Osteocyte (in vitro differentiated cells): ENCODE data around the gene DCDC2. TPM values are rescaled to one million over a fixed set of nuclear protein-coding genes. Genes with fewer than 3 reads are reported as not detected.

ENCODE experiments used
- DNase-seq: peaks from one replicate; pipeline ENCODE4 v3.0.0; 2021; ENCODE audit warnings: mixed read lengths; ENCODE audit not compliant: unreplicated experiment; ENCODE audit errors: extremely low spot score
- H3K27ac Mint-ChIP-seq: one replicate; pipeline ENCODE4 v1.8.0; 2021; ENCODE audit warnings: mild to moderate bottlenecking, mixed read lengths; ENCODE audit not compliant: unreplicated experiment
- H3K27me3 Mint-ChIP-seq: one replicate; pipeline ENCODE4 v1.8.0; 2021; ENCODE audit warnings: mixed read lengths; ENCODE audit not compliant: unreplicated experiment
- H3K36me3 Mint-ChIP-seq: one replicate; pipeline ENCODE4 v1.8.0; 2021; ENCODE audit warnings: mixed read lengths; ENCODE audit not compliant: unreplicated experiment
- H3K4me1 Mint-ChIP-seq: one replicate; pipeline ENCODE4 v1.8.0; 2021; ENCODE audit warnings: mixed read lengths; ENCODE audit not compliant: unreplicated experiment
- H3K4me3 Mint-ChIP-seq: one replicate; pipeline ENCODE4 v1.8.0; 2021; ENCODE audit warnings: mild to moderate bottlenecking, moderate library complexity, mixed read lengths; ENCODE audit not compliant: unreplicated experiment
- H3K9me3 Mint-ChIP-seq: one replicate; pipeline ENCODE4 v1.8.0; 2021; ENCODE audit warnings: mixed read lengths; ENCODE audit not compliant: unreplicated experiment
- total RNA-seq: library from RNA; stranded (reverse); gene quantifications from 2 replicates; pipeline ENCODE4 v1.2.1, GENCODE V29; 2021
- TF ChIP-seq, protein P1 (sequence below): fragments of 200-600 bp; sonication (generic); IDR thresholded peaks from 2 replicates; pipeline ENCODE4 v1.5.0; 2021; ENCODE audit warnings: antibody characterized with exemption, mild to moderate bottlenecking, moderate library complexity

DCDC2 gene
- total RNA-seq, 1 donor from 2014 or later, result 1.0 TPM

DNA sequence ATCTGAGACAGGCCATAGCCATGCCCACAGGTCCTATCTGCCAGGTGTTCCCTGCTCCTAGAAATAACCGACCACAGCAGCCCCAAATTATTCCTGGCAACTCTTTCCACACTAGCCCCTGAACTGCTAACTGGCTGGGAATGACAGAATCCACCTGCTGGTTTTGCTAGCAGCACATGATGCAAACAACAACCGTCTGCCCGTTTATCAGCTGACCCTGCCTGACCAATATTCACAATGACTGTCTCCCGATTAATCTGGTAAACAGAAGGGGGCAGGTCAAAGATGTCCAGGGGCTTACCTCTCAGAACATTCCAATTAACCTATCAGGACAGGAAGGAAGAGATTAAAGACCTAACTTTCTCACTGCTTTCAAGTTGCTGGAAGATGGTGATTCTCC is 130.3 kb downstream of the DCDC2 start:
- peaks cover 19% of the 10 kb centered on the region for H3K27me3 Mint-ChIP-seq
- H3K4me1 Mint-ChIP-seq, result no peaks in the 10 kb centered on the region
- TF ChIP-seq, protein P1, sequence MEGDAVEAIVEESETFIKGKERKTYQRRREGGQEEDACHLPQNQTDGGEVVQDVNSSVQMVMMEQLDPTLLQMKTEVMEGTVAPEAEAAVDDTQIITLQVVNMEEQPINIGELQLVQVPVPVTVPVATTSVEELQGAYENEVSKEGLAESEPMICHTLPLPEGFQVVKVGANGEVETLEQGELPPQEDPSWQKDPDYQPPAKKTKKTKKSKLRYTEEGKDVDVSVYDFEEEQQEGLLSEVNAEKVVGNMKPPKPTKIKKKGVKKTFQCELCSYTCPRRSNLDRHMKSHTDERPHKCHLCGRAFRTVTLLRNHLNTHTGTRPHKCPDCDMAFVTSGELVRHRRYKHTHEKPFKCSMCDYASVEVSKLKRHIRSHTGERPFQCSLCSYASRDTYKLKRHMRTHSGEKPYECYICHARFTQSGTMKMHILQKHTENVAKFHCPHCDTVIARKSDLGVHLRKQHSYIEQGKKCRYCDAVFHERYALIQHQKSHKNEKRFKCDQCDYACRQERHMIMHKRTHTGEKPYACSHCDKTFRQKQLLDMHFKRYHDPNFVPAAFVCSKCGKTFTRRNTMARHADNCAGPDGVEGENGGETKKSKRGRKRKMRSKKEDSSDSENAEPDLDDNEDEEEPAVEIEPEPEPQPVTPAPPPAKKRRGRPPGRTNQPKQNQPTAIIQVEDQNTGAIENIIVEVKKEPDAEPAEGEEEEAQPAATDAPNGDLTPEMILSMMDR, result no peak
- DNase-seq, result no peak
- H3K36me3 Mint-ChIP-seq, result no peaks in the 10 kb centered on the region
- no peak overlapping the region for H3K4me3 Mint-ChIP-seq
- H3K9me3 Mint-ChIP-seq, result no peaks in the 10 kb centered on the region
- no peak overlapping the region for H3K27ac Mint-ChIP-seq

DNA sequence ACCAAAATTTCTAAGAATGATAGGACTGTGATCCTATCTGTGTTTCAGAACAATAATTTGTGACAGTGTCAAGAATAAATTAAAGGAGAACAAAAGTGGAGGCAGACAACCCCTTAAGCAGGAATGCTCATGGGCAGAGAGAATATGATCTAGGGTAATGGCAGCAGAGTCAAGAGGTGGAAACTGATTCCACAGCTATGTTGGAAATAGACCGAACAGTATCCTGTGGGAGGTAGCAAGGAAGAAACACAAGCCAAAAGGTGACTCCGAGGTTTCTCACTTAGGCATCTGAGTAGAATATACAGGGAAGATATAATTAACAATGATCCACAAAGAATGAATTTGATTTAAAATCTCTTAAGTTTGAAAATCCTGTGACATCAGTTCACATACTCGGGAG is 131.3 kb downstream of the DCDC2 start:
- DNase-seq, result no peak
- H3K27ac Mint-ChIP-seq, result no peak overlapping the region
- TF ChIP-seq, protein P1, result no peak
- no peaks in the 10 kb centered on the region for H3K9me3 Mint-ChIP-seq
- no peak overlapping the region for H3K4me3 Mint-ChIP-seq
- H3K27me3 Mint-ChIP-seq, result peaks cover 20% of the 10 kb centered on the region
- H3K36me3 Mint-ChIP-seq, result no peaks in the 10 kb centered on the region
- no peaks in the 10 kb centered on the region for H3K4me1 Mint-ChIP-seq

DNA sequence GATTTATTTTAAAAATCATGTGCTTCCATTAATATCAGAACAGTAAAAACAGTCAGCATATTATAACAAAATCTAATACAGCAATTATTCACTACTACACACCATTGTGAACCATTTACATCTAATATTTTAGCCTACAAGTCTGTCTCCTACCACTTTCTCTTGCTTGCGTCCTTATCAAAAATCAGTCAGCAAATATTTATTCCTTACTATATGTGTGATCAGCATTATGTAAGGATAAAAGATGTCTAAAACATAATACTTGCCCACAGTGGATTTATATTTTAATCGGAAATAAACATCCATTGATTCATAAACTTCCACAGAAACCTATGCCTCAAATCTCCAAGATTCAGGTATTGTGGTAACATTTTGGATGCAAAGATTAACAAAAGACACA is 132.0 kb downstream of the DCDC2 start:
- Mint-ChIP-seq H3K27ac (no peak overlapping the region), H3K27me3 (peaks cover 20% of the 10 kb centered on the region), H3K9me3 (no peaks in the 10 kb centered on the region), H3K4me3 (no peak overlapping the region), H3K36me3 (no peaks in the 10 kb centered on the region), H3K4me1 (no peaks in the 10 kb centered on the region)
- TF ChIP-seq, protein P1, result no peak
- no peak for DNase-seq

DNA sequence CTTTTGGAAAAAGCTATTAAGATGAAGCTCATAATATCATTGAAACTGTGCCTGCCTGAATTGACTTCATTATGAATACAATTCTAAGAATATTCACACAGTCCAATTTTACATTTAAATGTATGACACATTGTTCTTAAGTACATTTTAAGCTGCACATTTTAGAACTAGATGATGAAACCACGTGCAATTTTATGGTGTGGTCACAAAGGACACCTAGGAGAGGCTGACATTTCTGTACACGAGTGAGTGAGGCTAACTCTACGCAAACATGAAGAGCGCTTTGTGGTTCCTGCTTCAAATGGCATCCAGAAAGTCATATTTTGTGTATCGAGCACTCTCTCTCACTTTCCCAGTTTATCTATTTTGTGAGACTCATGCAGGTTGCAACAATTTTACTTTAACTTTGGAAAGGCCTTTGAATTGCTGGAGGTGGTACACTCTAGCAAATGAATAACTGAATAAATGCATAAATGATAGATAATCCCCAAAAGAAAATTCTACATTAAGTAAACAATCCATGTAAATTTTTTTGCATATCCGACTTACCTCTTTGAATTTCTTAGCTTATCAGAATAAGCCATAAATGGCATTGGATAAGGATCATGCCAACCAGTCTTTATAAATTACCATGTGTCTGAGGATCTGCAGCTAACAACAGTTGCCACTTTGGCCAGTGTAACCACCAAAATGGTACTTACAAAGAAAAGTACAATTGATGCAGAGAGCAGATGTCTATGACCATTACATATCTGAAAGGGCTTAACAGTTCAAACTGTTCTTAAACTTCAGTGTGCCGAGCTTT is 134.5 kb downstream of the DCDC2 start:
- no peak overlapping the region for H3K4me3 Mint-ChIP-seq
- TF ChIP-seq, protein P1, result no peak
- no peaks in the 10 kb centered on the region for H3K4me1 Mint-ChIP-seq
- H3K9me3 Mint-ChIP-seq, result no peaks in the 10 kb centered on the region
- no peaks in the 10 kb centered on the region for H3K36me3 Mint-ChIP-seq
- H3K27ac Mint-ChIP-seq, result no peak overlapping the region
- no peak for DNase-seq
- peaks cover 19% of the 10 kb centered on the region for H3K27me3 Mint-ChIP-seq

DNA sequence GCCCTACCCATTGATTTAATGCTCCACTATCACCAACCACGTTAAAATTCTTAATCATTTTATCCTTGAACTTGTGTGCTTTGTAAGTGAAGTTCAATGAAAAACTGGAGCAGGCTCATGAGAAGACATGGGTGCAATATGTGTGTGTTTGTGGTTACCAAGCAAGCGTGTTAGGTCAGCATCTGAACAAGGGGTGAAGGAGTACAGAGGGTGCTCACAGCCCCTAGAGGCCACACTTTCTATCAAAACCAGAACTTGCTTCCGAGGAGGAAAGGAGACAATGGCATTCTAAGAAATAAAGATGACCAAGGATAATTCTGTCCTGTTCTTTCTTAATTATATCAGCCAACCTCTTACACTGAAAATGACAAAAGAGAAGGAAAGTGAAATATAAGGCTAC is 138.2 kb downstream of the DCDC2 start:
- H3K36me3 Mint-ChIP-seq, result no peaks in the 10 kb centered on the region

More for the DNA sequence above, 138.2 kb downstream of the DCDC2 start:
- Mint-ChIP-seq H3K9me3 (no peaks in the 10 kb centered on the region), H3K27me3 (peaks cover 6% of the 10 kb centered on the region), H3K4me1 (no peaks in the 10 kb centered on the region), H3K4me3 (no peak overlapping the region), H3K27ac (no peak overlapping the region)
- TF ChIP-seq, protein P1, result no peak
- no peak for DNase-seq
